Activated CD8-positive, alpha-beta memory T cell treated with anti-CD3 and anti-CD28 coated beads, Interleukin-2, amount 50 U/mL, for 4 hours (primary cell): ENCODE results near the gene PCDHB16.
"Not testable (repeated sequence)": the region's sequence is repeated elsewhere in the genome, so short reads cannot be mapped to it uniquely, and the experiment has no call there.

ENCODE experiments used
- DNase-seq: peaks from one replicate; pipeline ENCODE4 v3.0.0-alpha.2; 2020

The PCDHB16 gene

DNA sequence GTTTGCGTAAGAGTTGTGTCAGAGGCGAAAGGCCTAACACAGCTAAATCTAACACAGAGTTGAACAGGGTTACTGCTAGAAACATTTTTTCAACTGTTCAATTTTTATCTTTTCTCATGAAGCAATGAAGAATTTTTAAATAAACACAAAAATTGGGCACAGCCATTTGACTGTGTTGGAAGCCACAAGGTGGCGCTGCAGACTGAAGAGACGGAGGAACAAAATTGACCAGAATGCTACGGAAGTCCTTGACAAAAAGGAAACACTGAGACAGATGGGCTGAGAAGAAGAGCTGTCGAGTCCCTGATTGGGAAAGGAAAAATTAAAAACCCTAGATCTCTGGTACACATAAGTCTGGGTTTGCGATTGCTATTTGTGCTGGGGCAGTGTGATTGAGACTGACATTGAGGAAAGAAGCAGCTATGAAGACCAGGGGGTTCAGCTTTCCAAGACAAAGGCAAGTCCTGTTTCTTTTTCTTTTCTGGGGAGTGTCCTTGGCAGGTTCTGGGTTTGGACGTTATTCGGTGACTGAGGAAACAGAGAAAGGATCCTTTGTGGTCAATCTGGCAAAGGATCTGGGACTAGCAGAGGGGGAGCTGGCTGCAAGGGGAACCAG, 4.8 kb downstream of the PCDHB16 start, which contains the start of gene PCDHB9:
PCDHB9 (plus strand) TSS at position 265 of the 616 bp plus-strand sequence; CDS start at position 423, 158 bp downstream.
- no peak for DNase-seq

DNA sequence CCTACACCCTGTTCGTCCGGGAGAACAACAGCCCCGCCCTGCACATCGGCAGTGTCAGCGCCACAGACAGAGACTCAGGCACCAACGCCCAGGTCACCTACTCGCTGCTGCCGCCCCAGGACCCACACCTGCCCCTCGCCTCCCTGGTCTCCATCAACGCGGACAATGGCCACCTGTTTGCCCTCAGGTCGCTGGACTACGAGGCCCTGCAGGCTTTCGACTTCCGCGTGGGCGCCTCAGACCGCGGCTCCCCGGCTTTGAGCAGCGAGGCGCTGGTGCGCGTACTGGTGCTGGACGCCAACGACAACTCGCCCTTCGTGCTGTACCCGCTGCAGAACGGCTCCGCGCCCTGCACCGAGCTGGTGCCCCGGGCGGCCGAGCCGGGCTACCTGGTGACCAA, 6.5 kb downstream of the PCDHB16 start:
- DNase-seq: not testable (repeated sequence)

DNA sequence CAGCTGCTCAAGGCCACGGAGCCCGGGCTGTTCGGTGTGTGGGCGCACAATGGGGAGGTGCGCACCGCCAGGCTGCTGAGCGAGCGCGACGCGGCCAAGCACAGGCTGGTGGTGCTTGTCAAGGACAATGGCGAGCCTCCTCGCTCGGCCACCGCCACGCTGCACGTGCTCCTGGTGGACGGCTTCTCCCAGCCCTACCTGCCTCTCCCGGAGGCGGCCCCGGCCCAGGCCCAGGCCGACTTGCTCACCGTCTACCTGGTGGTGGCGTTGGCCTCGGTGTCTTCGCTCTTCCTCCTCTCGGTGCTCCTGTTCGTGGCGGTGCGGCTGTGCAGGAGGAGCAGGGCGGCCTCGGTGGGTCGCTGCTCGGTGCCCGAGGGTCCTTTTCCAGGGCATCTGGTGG, 6.9 kb downstream of the PCDHB16 start:
- not testable (repeated sequence) for DNase-seq

- no peak for DNase-seq
Measured at GRCh38 chr5:141192110-141192725, 10.0 kb downstream of the PCDHB16 start, which contains the start of gene PCDHB10. Gene PCDHB10 (plus strand): TSS chr5:141192353. CDS start chr5:141192553, 200 bp downstream.

DNA sequence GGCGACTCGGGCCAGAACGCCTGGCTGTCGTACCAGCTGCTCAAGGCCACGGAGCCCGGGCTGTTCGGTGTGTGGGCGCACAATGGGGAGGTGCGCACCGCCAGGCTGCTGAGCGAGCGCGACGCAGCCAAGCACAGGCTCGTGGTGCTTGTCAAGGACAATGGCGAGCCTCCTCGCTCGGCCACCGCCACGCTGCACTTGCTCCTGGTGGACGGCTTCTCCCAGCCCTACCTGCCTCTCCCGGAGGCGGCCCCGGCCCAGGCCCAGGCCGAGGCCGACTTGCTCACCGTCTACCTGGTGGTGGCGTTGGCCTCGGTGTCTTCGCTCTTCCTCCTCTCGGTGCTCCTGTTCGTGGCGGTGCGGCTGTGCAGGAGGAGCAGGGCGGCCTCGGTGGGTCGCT, 12.1 kb downstream of the PCDHB16 start:
- not testable (repeated sequence) for DNase-seq

GRCh38 chr5:141196363-141196762, 14.2 kb downstream of the PCDHB16 start:
- no peak for DNase-seq

- DNase-seq: no peak
Measured at GRCh38 chr5:141199359-141200235, 17.4 kb downstream of the PCDHB16 start, which contains the start of gene PCDHB11. Gene PCDHB11 (plus strand): TSS chr5:141199627. CDS start chr5:141199775, 148 bp downstream.

DNA sequence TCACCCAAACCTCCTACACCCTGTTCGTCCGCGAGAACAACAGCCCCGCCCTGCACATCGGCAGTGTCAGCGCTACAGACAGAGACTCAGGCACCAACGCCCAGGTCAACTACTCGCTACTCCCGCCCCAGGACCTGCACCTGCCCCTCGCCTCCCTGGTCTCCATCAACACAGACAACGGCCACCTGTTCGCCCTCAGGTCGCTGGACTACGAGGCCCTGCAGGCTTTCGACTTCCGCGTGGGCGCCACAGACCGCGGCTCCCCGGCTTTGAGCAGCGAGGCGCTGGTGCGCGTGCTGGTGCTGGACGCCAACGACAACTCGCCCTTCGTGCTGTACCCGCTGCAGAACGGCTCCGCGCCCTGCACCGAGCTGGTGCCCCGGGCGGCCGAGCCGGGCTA, 18.9 kb downstream of the PCDHB16 start:
- DNase-seq: not testable (repeated sequence)

GRCh38 chr5:141201646-141202045, 19.5 kb downstream of the PCDHB16 start:
- not testable (repeated sequence) for DNase-seq

DNA sequence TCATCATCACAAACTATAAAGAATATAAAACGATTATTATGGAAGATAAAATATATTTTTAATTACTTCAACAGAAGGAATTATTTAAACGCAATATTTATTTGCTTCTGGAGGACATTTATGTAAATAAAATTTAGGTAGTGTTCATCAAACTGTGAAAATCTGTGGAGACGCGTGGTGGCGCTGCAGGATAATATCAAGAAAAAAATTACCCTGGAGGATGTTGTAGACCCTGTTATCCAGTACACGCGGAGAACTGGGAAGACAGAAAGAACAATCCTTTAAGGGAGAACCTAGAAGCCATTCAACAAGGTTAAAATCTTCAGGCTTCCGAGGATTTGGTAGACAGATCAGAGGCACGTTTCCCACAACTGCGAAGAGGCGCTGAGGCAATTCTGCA, 26.3 kb downstream of the PCDHB16 start, which contains the start of gene PCDHB12:
PCDHB12 (plus strand) TSS at position 242 of the 400 bp plus-strand sequence. CDS start 189 bp downstream, outside the sequence.
- DNase-seq: no peak

DNA sequence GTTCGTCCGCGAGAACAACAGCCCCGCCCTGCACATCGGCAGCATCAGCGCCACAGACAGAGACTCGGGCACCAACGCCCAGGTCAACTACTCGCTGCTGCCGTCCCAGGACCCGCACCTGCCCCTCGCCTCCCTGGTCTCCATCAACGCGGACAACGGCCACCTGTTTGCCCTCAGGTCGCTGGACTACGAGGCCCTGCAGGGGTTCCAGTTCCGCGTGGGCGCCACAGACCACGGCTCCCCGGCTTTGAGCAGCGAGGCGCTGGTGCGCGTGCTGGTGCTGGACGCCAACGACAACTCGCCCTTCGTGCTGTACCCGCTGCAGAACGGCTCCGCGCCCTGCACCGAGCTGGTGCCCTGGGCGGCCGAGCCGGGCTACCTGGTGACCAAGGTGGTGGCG, 28.1 kb downstream of the PCDHB16 start:
- not testable (repeated sequence) for DNase-seq

- not testable (repeated sequence) for DNase-seq
Measured at GRCh38 chr5:141210849-141211248, 28.7 kb downstream of the PCDHB16 start.

DNA sequence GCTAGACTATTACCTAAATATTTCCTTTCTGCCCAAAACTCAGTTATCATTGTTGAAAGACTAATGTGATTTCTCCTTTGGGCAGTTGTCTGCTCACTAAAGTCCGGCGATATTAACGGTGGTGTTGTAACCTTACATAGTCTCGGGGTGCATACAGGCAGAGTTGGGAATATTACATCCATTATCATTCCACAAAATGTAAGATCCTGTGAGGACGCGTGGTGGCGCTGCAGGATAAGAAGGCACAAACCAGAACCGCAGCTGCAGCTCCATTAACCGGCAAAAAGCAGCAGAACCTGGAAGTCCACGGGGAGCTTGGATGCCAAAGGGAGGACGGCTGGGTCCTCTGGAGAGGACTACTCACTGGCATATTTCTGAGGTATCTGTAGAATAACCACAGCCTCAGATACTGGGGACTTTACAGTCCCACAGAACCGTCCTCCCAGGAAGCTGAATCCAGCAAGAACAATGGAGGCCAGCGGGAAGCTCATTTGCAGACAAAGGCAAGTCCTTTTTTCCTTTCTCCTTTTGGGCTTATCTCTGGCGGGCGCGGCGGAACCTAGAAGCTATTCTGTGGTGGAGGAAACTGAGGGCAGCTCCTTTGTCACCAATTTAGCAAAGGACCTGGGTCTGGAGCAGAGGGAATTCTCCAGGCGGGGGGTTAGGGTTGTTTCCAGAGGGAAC, 31.6 kb downstream of the PCDHB16 start, which contains the start of gene PCDHB13:
PCDHB13 (plus strand) TSS at position 264 of the 684 bp plus-strand sequence; CDS start at position 469, 205 bp downstream.
- not testable (repeated sequence) for DNase-seq

GRCh38 chr5:141214583-141214982, 32.4 kb downstream of the PCDHB16 start:
- not testable (repeated sequence) for DNase-seq

DNA sequence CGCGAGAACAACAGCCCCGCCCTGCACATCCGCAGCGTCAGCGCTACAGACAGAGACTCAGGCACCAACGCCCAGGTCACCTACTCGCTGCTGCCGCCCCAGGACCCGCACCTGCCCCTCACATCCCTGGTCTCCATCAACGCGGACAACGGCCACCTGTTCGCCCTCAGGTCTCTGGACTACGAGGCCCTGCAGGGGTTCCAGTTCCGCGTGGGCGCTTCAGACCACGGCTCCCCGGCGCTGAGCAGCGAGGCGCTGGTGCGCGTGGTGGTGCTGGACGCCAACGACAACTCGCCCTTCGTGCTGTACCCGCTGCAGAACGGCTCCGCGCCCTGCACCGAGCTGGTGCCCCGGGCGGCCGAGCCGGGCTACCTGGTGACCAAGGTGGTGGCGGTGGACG, 33.3 kb downstream of the PCDHB16 start:
- not testable (repeated sequence) for DNase-seq

- DNase-seq: not testable (repeated sequence)
Measured at GRCh38 chr5:141216035-141216434, 33.8 kb downstream of the PCDHB16 start.

GRCh38 chr5:141223112-141223783, 41.1 kb downstream of the PCDHB16 start, which contains the start of gene PCDHB14:
Gene PCDHB14 (plus strand): TSS chr5:141223343. CDS start chr5:141223506, 163 bp downstream.
- no peak for DNase-seq

DNA sequence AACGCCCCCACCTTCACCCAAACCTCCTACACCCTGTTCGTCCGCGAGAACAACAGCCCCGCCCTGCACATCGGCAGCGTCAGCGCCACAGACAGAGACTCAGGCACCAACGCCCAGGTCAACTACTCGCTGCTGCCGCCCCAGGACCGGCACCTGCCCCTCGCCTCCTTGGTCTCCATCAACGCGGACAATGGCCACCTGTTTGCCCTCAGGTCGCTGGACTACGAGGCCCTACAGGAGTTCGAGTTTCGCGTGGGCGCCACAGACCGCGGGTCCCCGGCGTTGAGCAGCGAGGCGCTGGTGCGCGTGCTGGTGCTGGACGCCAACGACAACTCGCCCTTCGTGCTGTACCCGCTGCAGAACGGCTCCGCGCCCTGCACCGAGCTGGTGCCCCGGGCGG, 42.7 kb downstream of the PCDHB16 start:
- DNase-seq: not testable (repeated sequence)

DNA sequence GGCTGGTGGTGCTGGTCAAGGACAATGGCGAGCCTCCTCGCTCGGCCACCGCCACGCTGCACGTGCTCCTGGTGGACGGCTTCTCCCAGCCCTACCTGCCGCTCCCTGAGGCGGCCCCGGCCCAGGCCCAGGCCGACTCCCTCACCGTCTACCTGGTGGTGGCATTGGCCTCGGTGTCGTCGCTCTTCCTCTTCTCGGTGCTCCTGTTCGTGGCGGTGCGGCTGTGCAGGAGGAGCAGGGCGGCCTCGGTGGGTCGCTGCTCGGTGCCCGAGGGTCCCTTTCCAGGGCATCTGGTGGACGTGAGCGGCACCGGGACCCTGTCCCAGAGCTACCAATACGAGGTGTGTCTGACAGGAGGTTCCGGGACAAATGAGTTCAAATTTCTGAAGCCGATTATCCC, 43.2 kb downstream of the PCDHB16 start:
- not testable (repeated sequence) for DNase-seq

DNA sequence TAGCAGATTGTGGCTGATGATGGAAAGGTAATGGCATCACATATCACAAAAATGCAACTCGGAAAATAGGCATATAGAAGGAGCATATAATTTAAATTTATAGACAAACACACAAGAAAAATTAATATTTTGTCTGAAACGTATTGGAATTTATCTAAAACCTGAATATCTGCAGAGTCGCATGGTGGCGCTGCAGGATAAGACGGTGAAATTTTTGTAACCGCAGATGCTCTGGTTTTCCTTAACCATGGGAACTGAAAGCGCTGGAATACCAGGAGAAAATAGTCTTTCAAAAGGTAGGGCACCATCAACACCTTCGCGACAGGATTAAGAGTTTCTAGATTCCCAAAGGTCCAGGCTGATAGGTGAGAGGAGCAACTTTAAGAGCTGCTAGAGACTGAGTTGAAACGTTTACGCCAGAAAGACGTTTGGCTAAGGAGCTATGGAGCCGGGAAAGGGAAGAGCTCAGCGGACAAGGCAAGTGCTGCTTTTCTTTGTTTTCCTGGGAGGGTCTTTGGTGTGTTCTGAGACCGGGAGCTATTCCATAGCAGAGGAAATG, 52.0 kb downstream of the PCDHB16 start:
- DNase-seq: no peak
